Heart left ventricle (tissue), 16 donors: Measurements from ENCODE around the gene CHRNE. TPM values are rescaled to one million over a fixed set of nuclear protein-coding genes. Genes with fewer than 3 reads are reported as not detected.
"Not testable (repeated sequence)": the region's sequence is repeated elsewhere in the genome, so short reads cannot be mapped to it uniquely, and the experiment has no call there.

Experiments
- ATAC-seq, 4 donors: fragments of 200-7000 bp; cut with Tn5 transposase; one replicate each; pipeline ENCODE4 v1.9.1; 2020 to 2022; ENCODE audit warnings: moderate library complexity in 4 of 4, mild to moderate bottlenecking in 3 of 4, moderate number of reproducible peaks in 1 of 4
- DNase-seq, 5 donors: peaks; one replicate each; pipeline ENCODE4 v3.0.0-alpha.2; 2020
- H3K27ac ChIP-seq, 12 donors: fragments of 200-600 bp; sonication (generic) in 4 of 12; one replicate each; pipeline versions ENCODE4 v1.5.0 to v1.8.0; 2016 to 2022; ENCODE audit warnings: mild to moderate bottlenecking in 2 of 12
- H3K27me3 ChIP-seq, 9 donors: fragments of 200-600 bp; sonication (generic) in 2 of 9; one replicate each; pipeline versions ENCODE4 v1.5.1 to v1.8.0; 2016 to 2022; ENCODE audit warnings: mild to moderate bottlenecking in 3 of 9
- H3K36me3 ChIP-seq, 9 donors: fragments of 200-600 bp; sonication (generic) in 2 of 9; one replicate each; pipeline versions ENCODE4 v1.5.0 to v1.8.0; 2018 to 2022; ENCODE audit warnings: mild to moderate bottlenecking in 2 of 9
- H3K4me1 ChIP-seq, 12 donors: fragments of 200-600 bp; sonication (generic) in 4 of 12; one replicate each; pipeline versions ENCODE4 v1.5.0 to v1.8.0; 2016 to 2022; ENCODE audit warnings: mild to moderate bottlenecking in 3 of 12
- H3K4me3 ChIP-seq, 12 donors: fragments of 200-600 bp; sonication (generic) in 4 of 12; one replicate each; pipeline versions ENCODE4 v1.5.0 to v1.8.0; 2017 to 2022; ENCODE audit warnings: mild to moderate bottlenecking in 9 of 12, moderate library complexity in 4 of 12
- H3K9me3 ChIP-seq, 12 donors: fragments of 200-600 bp; sonication (generic) in 4 of 12; one replicate each; pipeline versions ENCODE4 v1.5.0 to v1.8.0; 2016 to 2022; ENCODE audit warnings: mild to moderate bottlenecking in 1 of 12
- CTCF ChIP-seq, 12 donors: fragments of 200-600 bp; sonication (generic) in 4 of 12; IDR thresholded peaks; one replicate each; pipeline versions ENCODE4 v1.5.0 to v1.8.0; 2018 to 2022; ENCODE audit warnings: antibody characterized with exemption in 12 of 12, mild to moderate bottlenecking in 5 of 12
- POLR2A ChIP-seq, 2 donors: fragments of 450-650 bp; IDR thresholded peaks; one replicate each; pipeline ENCODE4 v1.6.1; 2017; ENCODE audit warnings: antibody characterized with exemption in 2 of 2, mild to moderate bottlenecking in 2 of 2, moderate library complexity in 2 of 2
- WGBS, 4 donors: extraction: QIAGEN DNeasy Blood & Tissue Kit in 2 of 4; methylation state at CpG; one replicate each; pipeline versions ENCODE4 v1.1.5 to v1.1.7; 2013 to 2018; 5-methylcytosine and 5-hydroxymethylcytosine counted together
- intact Hi-C, 10 donors: fragments of 100-400 bp; cut with DNase I; formaldehyde crosslinking; loops; one replicate each; pipeline versions ENCODE4 v1.11.1 to v1.14.2; 2022
- polyA plus RNA-seq, 2 donors: library from polyadenylated mRNA; stranded (reverse); fragments of 200-250 nt; gene quantifications; one replicate each; pipeline ENCODE4 v1.2.3, GENCODE V29; 2013
- total RNA-seq, 9 donors: library from RNA; depleted of rRNA in 2 of 9; stranded (reverse); fragments of >200 nt in 2 of 9; fragmentation: NEBNext Ultra II Directional in 3 of 9; extraction: Animal tissue kit (Norgen Biotek cat#: 25700) in 3 of 9; gene quantifications; one replicate each; pipeline versions ENCODE4 v1.1.0 to v1.2.4, GENCODE V29; 2016 to 2023
- donor health status: ischemic (EF 13 %, LVEDD 7.1; RV severe dilation, severe dysfunction).
- donor health status: healthy with polysubstance abuse.
- donor health status: DM: no; HTN: yes; CAD: no.
- donor health status: DM: no; HTN: no; CAD: no.
- donor health status: ischemic (EF 25% LVEDD 6.9; RV normal size, moderate dysfunction).
- donor health status: ischemic (EF 25% LVEDD 5.7; RV mildly dilated, moderate dysfunction).
- donor health status: healthy.
- donor health status: DM: yes; HTN: yes; CAD: no.
- donor health status: ischemic (EF 35%, LVEDD 5.7; RV mildly dilated, moderate dysfunction).
- donor health status: nonischemic (EF 11% LVEDD 7.7; RV severe dilation, severe dysfunction).
- donor health status: DM: yes; HTN: yes; CAD: no.
- donor health status: PGD.
- donor health status: ischemic (EF 29% LVEDD 5.4; RV normal size, mild dysfunction).
- donor health status: nonischemic (EF 23%, LVEDD 6.1; RV moderate dilation, normal function).

The CHRNE gene
- total and polyA plus RNA-seq, 11 donors, result 0.23 to 1.4 (median 0.48) TPM

- H3K27ac ChIP-seq, result peak overlapping the region; percentile 51 to 88 (median 78)
- H3K4me3 ChIP-seq, result peak overlapping the region in 6 of 12 donors; percentile 2 to 29 (median 11)
Observed at GRCh38 chr17:4858882-4859260, 44.0 kb downstream of the CHRNE start.

GRCh38 chr17:4858068-4858881 lies 44.6 kb downstream of the CHRNE start:
- peak; percentile 68 to 89 (median 75) for ATAC-seq
- H3K27ac ChIP-seq, result peak overlapping the region; percentile 51 to 88 (median 79)
- H3K36me3 ChIP-seq, result peaks cover 0 to 16% (median 0%) of the 10 kb centered on the region in 9 donors
- peak in 4 of 5 donors; percentile 37 to 58 (median 49) for DNase-seq
- TF ChIP-seq POLR2A (IDR thresholded peaks at IDR 0.05), result no peak
- TF ChIP-seq CTCF (IDR thresholded peaks at IDR 0.05), result no peak
- intact Hi-C loops, result no loop called here
- no peaks in the 10 kb centered on the region for H3K9me3 ChIP-seq
- H3K27me3 ChIP-seq, result no peaks in the 10 kb centered on the region
- peak overlapping the region in 6 of 12 donors; percentile 2 to 29 (median 10) for H3K4me3 ChIP-seq
- WGBS, 4 donors, result 51 to 66% (median 57%) methylated on average over 7 of the region's 7 CpGs
- peaks cover 4 to 54% (median 39%) of the 10 kb centered on the region in 12 donors for H3K4me1 ChIP-seq

More at GRCh38 chr17:4858882-4859260, 44.0 kb downstream of the CHRNE start:
- DNase-seq (peak; percentile 67 to 80 (median 74)), ATAC-seq (peak; percentile 73 to 93 (median 87))
- Histone ChIP-seq H3K36me3 (peaks cover 0 to 16% (median 0%) of the 10 kb centered on the region in 9 donors), H3K9me3 (no peaks in the 10 kb centered on the region), H3K27me3 (no peaks in the 10 kb centered on the region), H3K4me1 (peaks cover 4 to 54% (median 40%) of the 10 kb centered on the region in 12 donors)
- 12 to 17% (median 15%) methylated on average over 4 to 5 of the region's 5 CpGs for WGBS, 4 donors
- TF ChIP-seq CTCF (IDR thresholded peaks at IDR 0.05) (no peak), POLR2A (IDR thresholded peaks at IDR 0.05) (no peak)
- intact Hi-C loops, result no loop called here

- H3K4me3 ChIP-seq, H3K9me3 ChIP-seq, DNase-seq, H3K27me3 ChIP-seq, ATAC-seq, intact Hi-C loops: not testable (repeated sequence)
- peak overlapping the region in 11 of 12 donors; percentile 65 to 88 (median 78) for H3K27ac ChIP-seq
- peaks cover 0 to 16% (median 0%) of the 10 kb centered on the region in 9 donors for H3K36me3 ChIP-seq
- WGBS, 4 donors, result 77 to 90% (median 88%) methylated on average over 7 of the region's 7 CpGs
- H3K4me1 ChIP-seq, result peaks cover 4 to 52% (median 36%) of the 10 kb centered on the region in 12 donors
Observed at GRCh38 chr17:4857347-4857746, 45.6 kb downstream of the CHRNE start.

GRCh38 chr17:4856937-4857314 lies 46.0 kb downstream of the CHRNE start:
- peaks cover 4 to 52% (median 36%) of the 10 kb centered on the region in 12 donors for H3K4me1 ChIP-seq
- no peaks in the 10 kb centered on the region for H3K27me3 ChIP-seq
- no peak for DNase-seq
- no peak for ATAC-seq
- TF ChIP-seq CTCF (IDR thresholded peaks at IDR 0.05) (no peak), POLR2A (IDR thresholded peaks at IDR 0.05) (no peak)
- 89 to 93% (median 92%) methylated on average over 6 to 7 of the region's 7 CpGs for WGBS, 4 donors
- peak overlapping the region in 8 of 12 donors; percentile 11 to 88 (median 78) for H3K27ac ChIP-seq
- no peaks in the 10 kb centered on the region for H3K9me3 ChIP-seq
- intact Hi-C loops, result no loop called here
- no peak overlapping the region for H3K4me3 ChIP-seq
- peaks cover 0 to 16% (median 0%) of the 10 kb centered on the region in 9 donors for H3K36me3 ChIP-seq
